Panc1 (cell line): Measurements from ENCODE around the gene FAT1.

Experiments used
- POLR2AphosphoS5 ChIP-seq: IDR thresholded peaks from 2 replicates; pipeline ENCODE4 v1.6.1; 2012; ENCODE audit warnings: mild to moderate bottlenecking, low read depth, low read length, moderate library complexity
- TF ChIP-seq, protein P1 (sequence below): fragments of 450-650 bp; IDR thresholded peaks from 2 replicates; pipeline ENCODE4 v1.5.1; 2017; ENCODE audit warnings: mild to moderate bottlenecking

DNA sequence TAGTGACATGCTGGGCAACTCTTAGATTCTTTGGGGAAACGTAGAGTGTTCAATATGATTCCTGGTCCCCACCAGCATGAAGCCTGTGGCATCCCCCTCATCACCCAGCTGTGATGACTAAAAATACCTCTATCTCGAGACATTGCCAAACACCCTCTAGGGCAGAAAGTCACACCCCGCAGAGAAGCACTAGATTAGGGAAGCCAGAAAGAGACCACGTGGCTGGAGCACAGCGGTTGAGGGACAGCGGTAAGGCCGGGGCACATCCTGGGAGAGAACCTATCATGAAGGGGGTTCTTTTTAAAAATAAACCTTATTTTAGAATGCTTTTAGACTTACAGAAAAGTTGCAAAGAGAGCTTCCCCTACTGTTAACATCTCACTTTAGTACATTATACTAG lies 11.0 kb downstream of the FAT1 start:
- TF ChIP-seq, protein P1, sequence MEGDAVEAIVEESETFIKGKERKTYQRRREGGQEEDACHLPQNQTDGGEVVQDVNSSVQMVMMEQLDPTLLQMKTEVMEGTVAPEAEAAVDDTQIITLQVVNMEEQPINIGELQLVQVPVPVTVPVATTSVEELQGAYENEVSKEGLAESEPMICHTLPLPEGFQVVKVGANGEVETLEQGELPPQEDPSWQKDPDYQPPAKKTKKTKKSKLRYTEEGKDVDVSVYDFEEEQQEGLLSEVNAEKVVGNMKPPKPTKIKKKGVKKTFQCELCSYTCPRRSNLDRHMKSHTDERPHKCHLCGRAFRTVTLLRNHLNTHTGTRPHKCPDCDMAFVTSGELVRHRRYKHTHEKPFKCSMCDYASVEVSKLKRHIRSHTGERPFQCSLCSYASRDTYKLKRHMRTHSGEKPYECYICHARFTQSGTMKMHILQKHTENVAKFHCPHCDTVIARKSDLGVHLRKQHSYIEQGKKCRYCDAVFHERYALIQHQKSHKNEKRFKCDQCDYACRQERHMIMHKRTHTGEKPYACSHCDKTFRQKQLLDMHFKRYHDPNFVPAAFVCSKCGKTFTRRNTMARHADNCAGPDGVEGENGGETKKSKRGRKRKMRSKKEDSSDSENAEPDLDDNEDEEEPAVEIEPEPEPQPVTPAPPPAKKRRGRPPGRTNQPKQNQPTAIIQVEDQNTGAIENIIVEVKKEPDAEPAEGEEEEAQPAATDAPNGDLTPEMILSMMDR = no peak
- no peak for TF ChIP-seq POLR2AphosphoS5
